HEK293T (cell line): ENCODE data around the gene FNDC1.

ENCODE experiments used
- CTCF ChIA-PET: fragments of 350-600 bp; formaldehyde crosslinking; extraction: SDS; loops from one replicate; lab custom pipeline; 2021; ENCODE audit warnings: antibody characterized with exemption, inconsistent platforms; lab: Yijun Ruan, JAX
- POLR2A ChIA-PET: fragments of 350-600 bp; formaldehyde crosslinking; extraction: SDS; loops from one replicate; lab custom pipeline; 2020; ENCODE audit warnings: antibody characterized with exemption, inconsistent platforms; lab: Yijun Ruan, JAX
- DNase-seq: peaks from one replicate; pipeline ENCODE4 v3.0.0; 2012; ENCODE audit warnings: mixed read lengths; ENCODE audit errors: extremely low spot score
- ARNT ChIP-seq: fragments of 450-650 bp; IDR thresholded peaks from 2 replicates; pipeline ENCODE4 v1.6.1; 2017; ENCODE audit warnings: mild to moderate bottlenecking
- BHLHE40 ChIP-seq: fragments of 450-650 bp; IDR thresholded peaks from 2 replicates; pipeline ENCODE4 v1.6.1; 2016; ENCODE audit warnings: mild to moderate bottlenecking, moderate library complexity, borderline replicate concordance
- CTBP1 ChIP-seq: fragments of 450-650 bp; IDR thresholded peaks from 2 replicates; pipeline ENCODE4 v1.6.1; 2016; ENCODE audit warnings: borderline replicate concordance
- ELF4 ChIP-seq: fragments of 450-650 bp; IDR thresholded peaks from 2 replicates; pipeline ENCODE4 v1.6.1; 2017; ENCODE audit warnings: antibody characterized with exemption
- FOXA1 ChIP-seq: fragments of 450-650 bp; IDR thresholded peaks from 2 replicates; pipeline ENCODE4 v1.6.1; 2016; ENCODE audit warnings: mild to moderate bottlenecking
- FOXK2 ChIP-seq: fragments of 450-650 bp; IDR thresholded peaks from 2 replicates; pipeline ENCODE4 v1.6.1; 2016; ENCODE audit warnings: mild to moderate bottlenecking
- FOXM1 ChIP-seq: fragments of 450-650 bp; IDR thresholded peaks from 2 replicates; pipeline ENCODE4 v1.6.1; 2017; ENCODE audit warnings: mild to moderate bottlenecking, borderline replicate concordance
- HDGF ChIP-seq: fragments of 450-650 bp; IDR thresholded peaks from 2 replicates; pipeline ENCODE4 v1.6.1; 2017; ENCODE audit warnings: antibody characterized with exemption, borderline replicate concordance
- L3MBTL2 ChIP-seq: fragments of 450-650 bp; conservative IDR thresholded peaks from 2 replicates; pipeline ENCODE4 v1.6.1; 2016; ENCODE audit warnings: mild to moderate bottlenecking
- LEF1 ChIP-seq: fragments of 450-650 bp; IDR thresholded peaks from 2 replicates; pipeline ENCODE4 v1.6.1; 2017; ENCODE audit warnings: mild to moderate bottlenecking, borderline replicate concordance
- NFRKB ChIP-seq: fragments of 450-650 bp; IDR thresholded peaks from 2 replicates; pipeline ENCODE4 v1.6.1; 2016; ENCODE audit warnings: mild to moderate bottlenecking, moderate library complexity
- SP1 ChIP-seq: fragments of 450-650 bp; IDR thresholded peaks from 2 replicates; pipeline ENCODE4 v1.6.1; 2017
- SUZ12 ChIP-seq: fragments of 450-650 bp; IDR thresholded peaks from 2 replicates; pipeline ENCODE4 v1.6.1; 2016; ENCODE audit warnings: mild to moderate bottlenecking
- TARDBP ChIP-seq: fragments of 450-650 bp; IDR thresholded peaks from 2 replicates; pipeline ENCODE4 v1.6.1; 2016
- ZNF384 ChIP-seq: fragments of 450-650 bp; IDR thresholded peaks from 2 replicates; pipeline ENCODE4 v1.6.1; 2016
- TF ChIP-seq, protein P1 (sequence below): fragments of 450-650 bp; IDR thresholded peaks from 2 replicates; pipeline ENCODE4 v1.6.1; 2016

The FNDC1 gene

DNA sequence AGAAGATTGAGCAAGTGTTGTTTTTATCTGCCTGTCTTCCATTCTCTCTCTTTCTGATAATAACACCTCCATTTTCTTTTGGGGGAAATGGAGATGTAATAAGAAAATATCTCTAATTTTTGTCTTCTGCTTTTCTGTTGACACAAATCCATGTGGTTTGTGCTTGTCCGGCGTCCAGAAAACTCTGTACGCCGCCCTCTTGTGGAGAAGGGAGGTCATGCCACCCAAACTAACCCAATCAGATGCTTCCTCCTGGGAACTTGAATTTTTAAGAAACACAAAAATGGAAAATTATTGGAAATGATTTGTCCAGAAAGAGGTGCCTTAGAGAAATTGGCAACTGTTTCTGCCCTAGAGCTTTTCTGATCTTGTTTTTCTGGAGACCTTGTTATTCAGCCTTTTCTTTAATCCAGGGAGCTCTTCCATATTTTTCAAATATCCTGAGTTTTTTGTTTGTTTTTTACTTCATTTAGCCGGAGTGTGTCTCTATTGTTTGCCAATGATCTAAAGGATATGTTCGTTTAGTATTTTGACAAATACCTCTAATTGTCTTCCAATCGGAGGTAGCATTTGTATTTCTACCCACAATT lies 17.8 kb upstream of the FNDC1 start:
- CTCF ChIA-PET: interaction anchor here (0.5 to 0.7 kb wide), 2 partner anchors 31 to 799 kb away, joined by 3 read pairs; no protein-coding TSS in a partner anchor
- TF ChIP-seq SP1 (no peak), HDGF (no peak), FOXK2 (no peak), BHLHE40 (no peak), FOXM1 (no peak), LEF1 (no peak), FOXA1 (no peak), NFRKB (no peak), TARDBP (no peak), ZNF384 (no peak), ARNT (no peak), ELF4 (no peak), L3MBTL2 (no peak), SUZ12 (no peak), CTBP1 (no peak)
- TF ChIP-seq, protein P1, sequence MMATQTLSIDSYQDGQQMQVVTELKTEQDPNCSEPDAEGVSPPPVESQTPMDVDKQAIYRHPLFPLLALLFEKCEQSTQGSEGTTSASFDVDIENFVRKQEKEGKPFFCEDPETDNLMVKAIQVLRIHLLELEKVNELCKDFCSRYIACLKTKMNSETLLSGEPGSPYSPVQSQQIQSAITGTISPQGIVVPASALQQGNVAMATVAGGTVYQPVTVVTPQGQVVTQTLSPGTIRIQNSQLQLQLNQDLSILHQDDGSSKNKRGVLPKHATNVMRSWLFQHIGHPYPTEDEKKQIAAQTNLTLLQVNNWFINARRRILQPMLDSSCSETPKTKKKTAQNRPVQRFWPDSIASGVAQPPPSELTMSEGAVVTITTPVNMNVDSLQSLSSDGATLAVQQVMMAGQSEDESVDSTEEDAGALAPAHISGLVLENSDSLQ: no peak
- POLR2A ChIA-PET: no interaction called here
- DNase-seq: peak; percentile 71

DNA sequence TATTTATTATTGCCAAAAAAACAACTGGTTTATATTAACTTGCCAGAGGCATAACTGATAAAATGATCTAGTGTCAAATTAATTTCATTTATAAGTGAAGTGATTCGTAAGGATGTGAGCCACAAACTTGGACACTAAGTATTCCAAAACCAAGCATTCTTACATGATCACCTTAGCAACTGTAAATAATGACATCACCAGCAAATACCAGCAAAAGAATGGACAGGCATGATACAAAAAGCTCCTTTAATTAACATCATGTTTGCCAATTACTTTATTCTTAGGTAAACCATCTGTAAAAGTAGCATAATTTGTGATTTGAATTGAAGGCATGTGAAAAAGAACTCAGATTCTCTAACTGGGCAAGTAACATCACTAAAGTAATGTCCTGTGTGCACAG lies 17.2 kb upstream of the FNDC1 start:
- CTCF ChIA-PET: interaction anchor here (0.5 to 0.7 kb wide), 2 partner anchors 31 to 799 kb away, joined by 3 read pairs; no protein-coding TSS in a partner anchor
- TF ChIP-seq SUZ12 (no peak), FOXK2 (no peak), FOXM1 (no peak), TARDBP (no peak), L3MBTL2 (no peak), ARNT (no peak), LEF1 (no peak)
- POLR2A ChIA-PET: no interaction called here
- DNase-seq: no peak

- POLR2A ChIA-PET: no interaction called here
- TF ChIP-seq SUZ12: no peak
- no peak for TF ChIP-seq TARDBP
- no peak for TF ChIP-seq SP1
- TF ChIP-seq BHLHE40: no peak
- no peak for TF ChIP-seq LEF1
- TF ChIP-seq L3MBTL2: no peak
- TF ChIP-seq ARNT: no peak
- no peak for TF ChIP-seq HDGF
- TF ChIP-seq, protein P1: no peak
- no peak for TF ChIP-seq FOXA1
- TF ChIP-seq NFRKB: no peak
- no peak for TF ChIP-seq FOXK2
- TF ChIP-seq CTBP1: no peak
- no peak for TF ChIP-seq ZNF384
- no peak for TF ChIP-seq ELF4
- TF ChIP-seq FOXM1: no peak
- CTCF ChIA-PET: no interaction called here
- no peak for DNase-seq
These were observed 16.4 kb upstream of the FNDC1 start for GRCh38 chr6:159152782-159153181.

DNA sequence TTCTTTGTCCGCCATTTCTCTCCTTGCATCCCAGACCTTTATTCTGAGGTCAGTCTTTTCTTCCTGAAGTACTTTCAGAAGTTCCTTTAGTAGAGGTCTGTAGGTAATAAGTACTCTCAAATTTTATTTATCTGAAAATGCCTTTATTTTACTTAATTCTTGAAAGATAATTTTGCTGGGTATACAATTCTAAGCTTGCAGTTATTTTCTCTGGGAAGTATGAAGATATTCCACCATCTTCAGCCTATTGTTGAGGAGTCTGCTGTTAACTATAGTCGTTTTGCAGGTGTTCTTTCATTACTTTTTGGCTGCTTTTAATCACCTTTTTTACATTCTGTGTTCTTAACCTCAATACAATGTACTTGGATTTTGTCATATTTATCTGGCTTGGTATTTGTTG lies 13.5 kb upstream of the FNDC1 start:
- TF ChIP-seq TARDBP: no peak
- TF ChIP-seq ZNF384: no peak
- TF ChIP-seq L3MBTL2: no peak
- TF ChIP-seq FOXK2: no peak
- no peak for TF ChIP-seq NFRKB
- TF ChIP-seq, protein P1: no peak
- no peak for TF ChIP-seq ARNT
- no peak for TF ChIP-seq CTBP1
- no peak for TF ChIP-seq BHLHE40
- ChIA-PET CTCF (no interaction called here), POLR2A (no interaction called here)
- DNase-seq: no peak

- DNase-seq: no peak
- no peak for TF ChIP-seq NFRKB
- TF ChIP-seq TARDBP: no peak
- no peak for TF ChIP-seq BHLHE40
- TF ChIP-seq ZNF384: no peak
- no peak for TF ChIP-seq FOXM1
- CTCF ChIA-PET: no interaction called here
- POLR2A ChIA-PET: no interaction called here
These were observed 13.1 kb upstream of the FNDC1 start for GRCh38 chr6:159156089-159156488.

- ChIA-PET CTCF (no interaction called here), POLR2A (no interaction called here)
- TF ChIP-seq FOXK2 (no peak), ELF4 (no peak), HDGF (no peak), SUZ12 (no peak)
- no peak for DNase-seq
These were observed 11.8 kb upstream of the FNDC1 start for GRCh38 chr6:159157431-159157830.
